Liver (tissue), 9 donors: ENCODE data around the gene ANKZF1. TPM values are rescaled to one million over a fixed set of nuclear protein-coding genes. Genes with fewer than 3 reads are reported as not detected.

Experiments
- DNase-seq: peaks from one replicate; pipeline ENCODE4 v3.0.0-alpha.2; 2017; ENCODE audit warnings: low spot score
- H3K27ac ChIP-seq, 2 donors: one replicate each; pipeline ENCODE4 v1.7.0; 2013; ENCODE audit warnings: inconsistent platforms in 2 of 2, low read length in 2 of 2, control low read depth in 1 of 2, low read depth in 1 of 2, mild to moderate bottlenecking in 1 of 2
- H3K27me3 ChIP-seq, 4 donors: one replicate each; pipeline versions ENCODE4 v1.6.1 to v1.7.0; 2013; ENCODE audit warnings: low read length in 3 of 4, inconsistent platforms in 1 of 4, mild to moderate bottlenecking in 1 of 4, moderate library complexity in 1 of 4; ENCODE audit not compliant: control insufficient read depth in 4 of 4, insufficient read depth in 4 of 4
- H3K36me3 ChIP-seq, 4 donors: one replicate each; pipeline versions ENCODE4 v1.6.1 to v1.7.0; 2013; ENCODE audit warnings: low read length in 3 of 4, mild to moderate bottlenecking in 3 of 4, low read depth in 1 of 4, moderate library complexity in 1 of 4; ENCODE audit not compliant: control insufficient read depth in 4 of 4, insufficient read depth in 3 of 4
- H3K4me1 ChIP-seq, 4 donors: one replicate each; pipeline versions ENCODE4 v1.6.1 to v1.7.0; 2013; ENCODE audit warnings: low read length in 3 of 4, mild to moderate bottlenecking in 3 of 4, moderate library complexity in 1 of 4; ENCODE audit not compliant: control insufficient read depth in 4 of 4, insufficient read depth in 4 of 4
- H3K4me3 ChIP-seq, 3 donors: one replicate each; pipeline versions ENCODE4 v1.6.1 to v1.7.0; 2013; ENCODE audit warnings: low read length in 3 of 3, control low read depth in 1 of 3, low read depth in 1 of 3, mild to moderate bottlenecking in 1 of 3
- H3K9ac ChIP-seq, 2 donors: one replicate each; pipeline ENCODE4 v1.7.0; 2013; ENCODE audit warnings: low read length in 2 of 2, mild to moderate bottlenecking in 2 of 2, moderate library complexity in 2 of 2, control low read depth in 1 of 2, low read depth in 1 of 2
- H3K9me3 ChIP-seq, 4 donors: one replicate each; pipeline versions ENCODE4 v1.6.1 to v1.7.0; 2013; ENCODE audit warnings: low read length in 3 of 4; ENCODE audit not compliant: control insufficient read depth in 4 of 4
- EGR1 ChIP-seq, 2 donors: IDR thresholded peaks; 2 replicates each; pipeline ENCODE4 v1.6.1; 2016 to 2018; ENCODE audit warnings: antibody characterized with exemption in 2 of 2, low read depth in 2 of 2
- FOXA1 ChIP-seq: IDR thresholded peaks from 2 replicates; pipeline ENCODE4 v1.6.1; 2016; ENCODE audit warnings: antibody characterized with exemption
- GABPA ChIP-seq, 2 donors: IDR thresholded peaks in 1 of 2; conservative IDR thresholded peaks in 1 of 2; 2 replicates each; pipeline ENCODE4 v1.6.1; 2016; ENCODE audit warnings: antibody characterized with exemption in 2 of 2, mild to moderate bottlenecking in 1 of 2, moderate library complexity in 1 of 2
- HNF4A ChIP-seq, 2 donors: conservative IDR thresholded peaks; 2 replicates each; pipeline ENCODE4 v1.6.1; 2016; ENCODE audit warnings: antibody characterized with exemption in 2 of 2, mild to moderate bottlenecking in 2 of 2
- HNF4G ChIP-seq: IDR thresholded peaks from 2 replicates; pipeline ENCODE4 v1.6.1; 2016; ENCODE audit warnings: antibody characterized with exemption
- JUND ChIP-seq, 2 donors: IDR thresholded peaks; 2 replicates each; pipeline ENCODE4 v1.6.1; 2016; ENCODE audit warnings: antibody characterized with exemption in 2 of 2
- NR2F2 ChIP-seq: IDR thresholded peaks from 2 replicates; pipeline ENCODE4 v1.6.1; 2016; ENCODE audit warnings: antibody characterized with exemption
- RAD21 ChIP-seq, 2 donors: IDR thresholded peaks; 2 replicates each; pipeline ENCODE4 v1.6.1; 2016; ENCODE audit warnings: antibody characterized with exemption in 2 of 2, mild to moderate bottlenecking in 2 of 2
- RXRA ChIP-seq, 2 donors: IDR thresholded peaks; 2 replicates each; pipeline ENCODE4 v1.6.1; 2017 to 2018; ENCODE audit warnings: antibody characterized with exemption in 2 of 2, mild to moderate bottlenecking in 1 of 2
- SP1 ChIP-seq: IDR thresholded peaks from 2 replicates; pipeline ENCODE4 v1.6.1; 2018; ENCODE audit warnings: antibody characterized with exemption, mild to moderate bottlenecking
- TAF1 ChIP-seq: conservative IDR thresholded peaks from 2 replicates; pipeline ENCODE4 v1.6.1; 2016; ENCODE audit warnings: antibody characterized with exemption, mild to moderate bottlenecking
- WGBS: extraction: QIAGEN DNeasy Blood & Tissue Kit; methylation state at CpG from one replicate; pipeline ENCODE4 v1.1.7; 2013; 5-methylcytosine and 5-hydroxymethylcytosine counted together
- polyA plus RNA-seq, 2 donors: library from polyadenylated mRNA; stranded (reverse) in 1 of 2; unstranded in 1 of 2; fragments of 200-250 nt in 1 of 2; fragments of >200 nt in 1 of 2; fragmentation: Nextera tagmentation in 1 of 2; extraction: Ambion mirVana in 1 of 2; gene quantifications; one replicate each; pipeline versions ENCODE4 v1.2.1 to v1.2.3, GENCODE V29; 2013 to 2015
- total RNA-seq, 2 donors: library from RNA; depleted of rRNA; stranded (reverse); fragments of >200 nt; gene quantifications; one replicate each; pipeline ENCODE4 v1.2.3, GENCODE V29; 2014
- TF ChIP-seq, protein P1 (sequence below): IDR thresholded peaks from 2 replicates; pipeline ENCODE4 v1.6.1; 2016; ENCODE audit warnings: antibody characterized with exemption
- TF ChIP-seq, protein P2 (sequence below): IDR thresholded peaks from 2 replicates; pipeline ENCODE4 v1.6.1; 2016; ENCODE audit warnings: antibody characterized with exemption
- TF ChIP-seq, protein P3 (sequence below): IDR thresholded peaks from 2 replicates; pipeline ENCODE4 v1.6.1; 2016; ENCODE audit warnings: antibody characterized with exemption
- TF ChIP-seq, protein P4 (sequence below): fragments of 150-350 bp; IDR thresholded peaks from 2 replicates; pipeline ENCODE4 v1.5.1; 2017; ENCODE audit warnings: improper control_type of control experiment, low read depth, low read length; ENCODE audit not compliant: missing input control
- TF ChIP-seq, protein P5 (sequence below): IDR thresholded peaks from 2 replicates; pipeline ENCODE4 v1.6.1; 2016; ENCODE audit warnings: antibody characterized with exemption, mild to moderate bottlenecking
- donor health status: healthy.
- donor health status: healthy.
- donor health status: healthy.
- donor health status: healthy.
- donor health status: healthy.

ANKZF1 gene
- total and polyA plus RNA-seq, 4 donors = 9.0 to 30.6 (median 20.5) TPM

DNA sequence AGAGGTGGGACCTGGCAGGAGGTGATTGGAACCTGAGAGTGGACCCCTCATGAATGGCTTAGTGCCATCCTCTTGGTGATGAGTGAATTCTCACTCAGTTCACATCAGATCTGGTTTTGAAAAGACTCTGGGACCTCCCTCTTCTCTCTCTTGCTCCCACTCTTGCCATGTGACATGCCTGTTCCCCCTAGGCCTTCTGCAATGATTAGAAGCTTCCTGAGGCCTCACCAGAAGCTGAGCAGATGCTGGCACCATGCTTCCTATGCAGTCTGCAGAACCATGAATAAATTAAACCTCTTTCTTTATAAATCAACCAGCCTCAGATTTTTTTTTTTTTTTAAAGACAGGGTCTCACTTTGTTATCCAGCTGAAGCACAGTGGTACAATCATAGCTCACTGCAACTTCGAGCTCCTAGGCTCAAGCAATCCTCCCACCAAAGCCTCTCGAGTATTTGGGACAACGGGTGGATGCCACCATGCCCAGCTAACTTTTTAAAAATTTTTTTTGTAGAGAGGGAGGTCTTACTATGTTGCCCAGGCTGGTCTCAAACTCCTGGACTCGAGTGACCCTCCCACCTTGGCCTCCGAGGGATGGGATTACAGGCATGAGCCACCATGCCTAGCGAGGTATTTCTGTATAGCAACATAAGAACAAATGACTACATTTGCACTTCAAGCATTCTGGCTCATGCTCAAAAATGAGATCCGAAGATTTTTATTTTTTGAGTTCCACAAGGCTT lies 25.0 kb upstream of the ANKZF1 start:
- Histone ChIP-seq H3K9ac (no peak overlapping the region), H3K4me3 (no peak overlapping the region), H3K27ac (no peak overlapping the region), H3K4me1 (peaks cover 3 to 26% (median 23%) of the 10 kb centered on the region in 4 donors), H3K36me3 (peaks cover 0 to 6% (median 3%) of the 10 kb centered on the region in 4 donors), H3K27me3 (no peaks in the 10 kb centered on the region), H3K9me3 (no peaks in the 10 kb centered on the region)
- TF ChIP-seq EGR1 (IDR thresholded peaks at IDR 0.05; ENCODE audit: low read depth in 2 of 2) (no peak), FOXA1 (no peak), GABPA (IDR thresholded peaks at IDR 0.05 in 1 of 2, conservative IDR thresholded peaks at IDR 0.05 in 1 of 2) (no peak), RXRA (IDR thresholded peaks at IDR 0.05) (no peak), HNF4A (conservative IDR thresholded peaks at IDR 0.05) (no peak), TAF1 (no peak), HNF4G (no peak), JUND (IDR thresholded peaks at IDR 0.05) (no peak), RAD21 (IDR thresholded peaks at IDR 0.05) (no peak), NR2F2 (no peak), SP1 (no peak)
- TF ChIP-seq, protein P1, sequence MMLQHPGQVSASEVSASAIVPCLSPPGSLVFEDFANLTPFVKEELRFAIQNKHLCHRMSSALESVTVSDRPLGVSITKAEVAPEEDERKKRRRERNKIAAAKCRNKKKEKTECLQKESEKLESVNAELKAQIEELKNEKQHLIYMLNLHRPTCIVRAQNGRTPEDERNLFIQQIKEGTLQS = no peak
- TF ChIP-seq, protein P2, sequence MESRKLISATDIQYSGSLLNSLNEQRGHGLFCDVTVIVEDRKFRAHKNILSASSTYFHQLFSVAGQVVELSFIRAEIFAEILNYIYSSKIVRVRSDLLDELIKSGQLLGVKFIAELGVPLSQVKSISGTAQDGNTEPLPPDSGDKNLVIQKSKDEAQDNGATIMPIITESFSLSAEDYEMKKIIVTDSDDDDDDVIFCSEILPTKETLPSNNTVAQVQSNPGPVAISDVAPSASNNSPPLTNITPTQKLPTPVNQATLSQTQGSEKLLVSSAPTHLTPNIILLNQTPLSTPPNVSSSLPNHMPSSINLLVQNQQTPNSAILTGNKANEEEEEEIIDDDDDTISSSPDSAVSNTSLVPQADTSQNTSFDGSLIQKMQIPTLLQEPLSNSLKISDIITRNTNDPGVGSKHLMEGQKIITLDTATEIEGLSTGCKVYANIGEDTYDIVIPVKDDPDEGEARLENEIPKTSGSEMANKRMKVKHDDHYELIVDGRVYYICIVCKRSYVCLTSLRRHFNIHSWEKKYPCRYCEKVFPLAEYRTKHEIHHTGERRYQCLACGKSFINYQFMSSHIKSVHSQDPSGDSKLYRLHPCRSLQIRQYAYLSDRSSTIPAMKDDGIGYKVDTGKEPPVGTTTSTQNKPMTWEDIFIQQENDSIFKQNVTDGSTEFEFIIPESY = no peak
- TF ChIP-seq, protein P3, sequence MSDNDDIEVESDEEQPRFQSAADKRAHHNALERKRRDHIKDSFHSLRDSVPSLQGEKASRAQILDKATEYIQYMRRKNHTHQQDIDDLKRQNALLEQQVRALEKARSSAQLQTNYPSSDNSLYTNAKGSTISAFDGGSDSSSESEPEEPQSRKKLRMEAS = no peak
- 97% methylated on average over 7 of the region's 7 CpGs for WGBS
- DNase-seq = peak; percentile 17

DNA sequence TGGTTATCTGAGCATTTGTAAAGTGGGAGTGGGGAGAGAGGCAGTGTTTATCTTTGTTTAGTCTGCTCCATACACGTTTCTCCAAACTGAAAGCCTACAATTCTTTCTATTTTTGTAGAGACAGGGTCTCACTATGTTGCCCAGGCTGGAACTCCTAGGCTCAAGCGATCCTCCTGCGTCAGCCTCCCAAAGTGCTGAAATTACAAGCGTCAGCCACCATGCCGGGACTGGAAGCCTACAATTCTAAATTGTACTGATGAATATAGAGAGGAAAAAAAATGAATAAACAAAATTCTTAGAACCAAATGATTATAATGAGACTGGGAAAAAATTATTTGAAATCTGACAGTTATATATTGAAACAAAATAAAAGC lies 24.5 kb upstream of the ANKZF1 start:
- WGBS = 89% methylated on average over 5 of the region's 5 CpGs
- peaks cover 0 to 10% (median 5%) of the 10 kb centered on the region in 4 donors for H3K36me3 ChIP-seq
- no peak overlapping the region for H3K9ac ChIP-seq
- H3K4me1 ChIP-seq = peaks cover 3 to 26% (median 23%) of the 10 kb centered on the region in 4 donors
- H3K9me3 ChIP-seq = no peaks in the 10 kb centered on the region
- no peak overlapping the region for H3K27ac ChIP-seq
- TF ChIP-seq, protein P4, sequence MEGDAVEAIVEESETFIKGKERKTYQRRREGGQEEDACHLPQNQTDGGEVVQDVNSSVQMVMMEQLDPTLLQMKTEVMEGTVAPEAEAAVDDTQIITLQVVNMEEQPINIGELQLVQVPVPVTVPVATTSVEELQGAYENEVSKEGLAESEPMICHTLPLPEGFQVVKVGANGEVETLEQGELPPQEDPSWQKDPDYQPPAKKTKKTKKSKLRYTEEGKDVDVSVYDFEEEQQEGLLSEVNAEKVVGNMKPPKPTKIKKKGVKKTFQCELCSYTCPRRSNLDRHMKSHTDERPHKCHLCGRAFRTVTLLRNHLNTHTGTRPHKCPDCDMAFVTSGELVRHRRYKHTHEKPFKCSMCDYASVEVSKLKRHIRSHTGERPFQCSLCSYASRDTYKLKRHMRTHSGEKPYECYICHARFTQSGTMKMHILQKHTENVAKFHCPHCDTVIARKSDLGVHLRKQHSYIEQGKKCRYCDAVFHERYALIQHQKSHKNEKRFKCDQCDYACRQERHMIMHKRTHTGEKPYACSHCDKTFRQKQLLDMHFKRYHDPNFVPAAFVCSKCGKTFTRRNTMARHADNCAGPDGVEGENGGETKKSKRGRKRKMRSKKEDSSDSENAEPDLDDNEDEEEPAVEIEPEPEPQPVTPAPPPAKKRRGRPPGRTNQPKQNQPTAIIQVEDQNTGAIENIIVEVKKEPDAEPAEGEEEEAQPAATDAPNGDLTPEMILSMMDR = no peak
- TF ChIP-seq, protein P5, sequence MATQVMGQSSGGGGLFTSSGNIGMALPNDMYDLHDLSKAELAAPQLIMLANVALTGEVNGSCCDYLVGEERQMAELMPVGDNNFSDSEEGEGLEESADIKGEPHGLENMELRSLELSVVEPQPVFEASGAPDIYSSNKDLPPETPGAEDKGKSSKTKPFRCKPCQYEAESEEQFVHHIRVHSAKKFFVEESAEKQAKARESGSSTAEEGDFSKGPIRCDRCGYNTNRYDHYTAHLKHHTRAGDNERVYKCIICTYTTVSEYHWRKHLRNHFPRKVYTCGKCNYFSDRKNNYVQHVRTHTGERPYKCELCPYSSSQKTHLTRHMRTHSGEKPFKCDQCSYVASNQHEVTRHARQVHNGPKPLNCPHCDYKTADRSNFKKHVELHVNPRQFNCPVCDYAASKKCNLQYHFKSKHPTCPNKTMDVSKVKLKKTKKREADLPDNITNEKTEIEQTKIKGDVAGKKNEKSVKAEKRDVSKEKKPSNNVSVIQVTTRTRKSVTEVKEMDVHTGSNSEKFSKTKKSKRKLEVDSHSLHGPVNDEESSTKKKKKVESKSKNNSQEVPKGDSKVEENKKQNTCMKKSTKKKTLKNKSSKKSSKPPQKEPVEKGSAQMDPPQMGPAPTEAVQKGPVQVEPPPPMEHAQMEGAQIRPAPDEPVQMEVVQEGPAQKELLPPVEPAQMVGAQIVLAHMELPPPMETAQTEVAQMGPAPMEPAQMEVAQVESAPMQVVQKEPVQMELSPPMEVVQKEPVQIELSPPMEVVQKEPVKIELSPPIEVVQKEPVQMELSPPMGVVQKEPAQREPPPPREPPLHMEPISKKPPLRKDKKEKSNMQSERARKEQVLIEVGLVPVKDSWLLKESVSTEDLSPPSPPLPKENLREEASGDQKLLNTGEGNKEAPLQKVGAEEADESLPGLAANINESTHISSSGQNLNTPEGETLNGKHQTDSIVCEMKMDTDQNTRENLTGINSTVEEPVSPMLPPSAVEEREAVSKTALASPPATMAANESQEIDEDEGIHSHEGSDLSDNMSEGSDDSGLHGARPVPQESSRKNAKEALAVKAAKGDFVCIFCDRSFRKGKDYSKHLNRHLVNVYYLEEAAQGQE = no peak
- TF ChIP-seq, protein P2 = no peak
- DNase-seq = no peak
- no peaks in the 10 kb centered on the region for H3K27me3 ChIP-seq
- no peak overlapping the region for H3K4me3 ChIP-seq
